Central memory CD8-positive, alpha-beta T cell (primary cell): Measurements from ENCODE around the gene BSPRY.
"Not testable (repeated sequence)": the region's sequence is repeated elsewhere in the genome, so short reads cannot be mapped to it uniquely, and the experiment has no call there.

Experiments
- ATAC-seq: fragments of 150-1000 bp; cut with Tn5 transposase; replicated peaks from 2 replicates; pipeline ENCODE4 v1.10.0; 2022; ENCODE audit warnings: mild to moderate bottlenecking, moderate FRiP score, moderate number of reproducible peaks; ENCODE audit not compliant: poor library complexity, severe bottlenecking; ENCODE audit errors: extremely low read depth
- DNase-seq, 2 donors: peaks; one replicate each; pipeline ENCODE4 v3.0.0; 2021; ENCODE audit warnings: low spot score in 2 of 2
- H3K27ac Mint-ChIP-seq: one replicate; pipeline ENCODE4 v1.8.0; 2022; ENCODE audit warnings: low read depth, mild to moderate bottlenecking, moderate library complexity, mixed read lengths
- H3K27me3 Mint-ChIP-seq: one replicate; pipeline ENCODE4 v1.8.0; 2022; ENCODE audit warnings: mixed read lengths
- H3K36me3 Mint-ChIP-seq: one replicate; pipeline ENCODE4 v1.8.0; 2022; ENCODE audit warnings: mild to moderate bottlenecking, moderate library complexity, mixed read lengths; ENCODE audit not compliant: insufficient read depth
- H3K4me1 Mint-ChIP-seq: one replicate; pipeline ENCODE4 v1.8.0; 2022; ENCODE audit warnings: mixed read lengths
- H3K4me3 Mint-ChIP-seq: one replicate; pipeline ENCODE4 v1.8.0; 2022; ENCODE audit warnings: mild to moderate bottlenecking, moderate library complexity, mixed read lengths
- H3K9me3 Mint-ChIP-seq: one replicate; pipeline ENCODE4 v1.8.0; 2022; ENCODE audit warnings: mixed read lengths

The BSPRY gene

GRCh38 chr9:113363336-113363735 lies 14.0 kb downstream of the BSPRY start:
- DNase-seq (no peak), ATAC-seq (no peak)
- Mint-ChIP-seq H3K4me1 (no peaks in the 10 kb centered on the region), H3K27me3 (no peaks in the 10 kb centered on the region), H3K4me3 (no peak overlapping the region), H3K36me3 (no peaks in the 10 kb centered on the region), H3K9me3 (no peaks in the 10 kb centered on the region), H3K27ac (no peak overlapping the region)

DNA sequence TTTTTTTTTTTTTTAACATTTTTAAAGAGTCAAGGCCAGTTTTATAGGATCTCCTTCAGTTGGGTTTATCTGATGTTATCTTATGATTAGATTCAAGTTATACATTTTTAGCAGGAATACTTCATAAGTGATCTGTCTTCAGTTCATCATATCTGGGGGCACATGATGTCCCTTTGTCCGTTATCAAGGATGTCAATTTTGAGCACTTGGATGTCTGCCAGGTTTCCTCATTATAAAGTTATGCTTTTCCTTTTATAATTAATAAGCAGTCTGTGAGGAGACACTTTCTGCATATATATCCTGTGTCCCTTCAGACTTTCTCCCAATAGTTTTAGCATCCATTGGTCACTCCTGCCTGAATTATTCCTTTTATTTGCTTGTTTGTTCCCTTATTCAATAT lies 15.6 kb downstream of the BSPRY start:
- Mint-ChIP-seq H3K4me1 (no peaks in the 10 kb centered on the region), H3K36me3 (no peaks in the 10 kb centered on the region), H3K4me3 (no peak overlapping the region), H3K9me3 (no peaks in the 10 kb centered on the region), H3K27ac (no peak overlapping the region), H3K27me3 (no peaks in the 10 kb centered on the region)
- DNase-seq (no peak), ATAC-seq (no peak)

GRCh38 chr9:113365652-113366051 lies 16.3 kb downstream of the BSPRY start:
- not testable (repeated sequence) for H3K36me3 Mint-ChIP-seq, H3K9me3 Mint-ChIP-seq, H3K4me3 Mint-ChIP-seq, DNase-seq, H3K4me1 Mint-ChIP-seq, H3K27me3 Mint-ChIP-seq, H3K27ac Mint-ChIP-seq, ATAC-seq

- peaks cover 2% of the 10 kb centered on the region for H3K36me3 Mint-ChIP-seq
- no peak overlapping the region for H3K27ac Mint-ChIP-seq
- H3K4me1 Mint-ChIP-seq: no peaks in the 10 kb centered on the region
- no peaks in the 10 kb centered on the region for H3K27me3 Mint-ChIP-seq
- H3K9me3 Mint-ChIP-seq: no peaks in the 10 kb centered on the region
- ATAC-seq (no peak), DNase-seq (no peak)
- no peak overlapping the region for H3K4me3 Mint-ChIP-seq
These were observed 19.1 kb downstream of the BSPRY start for GRCh38 chr9:113368348-113368981.

GRCh38 chr9:113368982-113369854 lies 19.9 kb downstream of the BSPRY start:
- H3K4me1 Mint-ChIP-seq: no peaks in the 10 kb centered on the region
- ATAC-seq (no peak), DNase-seq (no peak)
- H3K36me3 Mint-ChIP-seq: peaks cover 4% of the 10 kb centered on the region
- no peaks in the 10 kb centered on the region for H3K9me3 Mint-ChIP-seq
- H3K27me3 Mint-ChIP-seq: no peaks in the 10 kb centered on the region
- H3K27ac Mint-ChIP-seq: no peak overlapping the region
- H3K4me3 Mint-ChIP-seq: no peak overlapping the region

GRCh38 chr9:113369855-113370140 lies 20.5 kb downstream of the BSPRY start:
- ATAC-seq (no peak), DNase-seq (no peak)
- no peaks in the 10 kb centered on the region for H3K9me3 Mint-ChIP-seq
- no peaks in the 10 kb centered on the region for H3K27me3 Mint-ChIP-seq
- peaks cover 1% of the 10 kb centered on the region for H3K4me1 Mint-ChIP-seq
- peaks cover 4% of the 10 kb centered on the region for H3K36me3 Mint-ChIP-seq
- H3K4me3 Mint-ChIP-seq: no peak overlapping the region
- no peak overlapping the region for H3K27ac Mint-ChIP-seq

- Mint-ChIP-seq H3K4me1 (peaks cover 12% of the 10 kb centered on the region), H3K9me3 (no peaks in the 10 kb centered on the region), H3K27ac (no peak overlapping the region), H3K36me3 (peaks cover 10% of the 10 kb centered on the region), H3K4me3 (no peak overlapping the region), H3K27me3 (no peaks in the 10 kb centered on the region)
- DNase-seq: no peak
- ATAC-seq: no peak
These were observed 21.5 kb downstream of the BSPRY start for GRCh38 chr9:113370806-113371325.

DNA sequence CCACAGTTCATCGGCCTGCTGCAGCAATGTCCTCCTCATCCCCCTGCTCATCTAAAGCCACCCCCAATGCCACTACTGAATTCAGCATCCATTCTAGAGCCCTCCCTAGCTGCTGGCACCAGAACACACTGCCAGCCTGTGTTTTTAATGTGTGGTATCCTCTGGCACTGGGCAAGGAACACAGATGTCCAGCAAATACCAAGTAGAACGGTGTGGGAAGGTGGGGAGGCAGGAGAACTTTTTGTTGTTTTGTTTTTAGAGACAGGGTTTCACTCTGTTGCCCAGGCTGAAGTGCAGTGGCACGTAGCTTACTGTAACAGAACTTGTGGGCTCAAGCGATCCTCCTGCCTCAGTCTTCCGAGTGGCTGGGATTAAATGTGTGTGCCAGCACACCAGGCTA lies 22.7 kb downstream of the BSPRY start:
- peaks cover 13% of the 10 kb centered on the region for H3K36me3 Mint-ChIP-seq
- H3K9me3 Mint-ChIP-seq: no peaks in the 10 kb centered on the region
- H3K4me3 Mint-ChIP-seq: no peak overlapping the region

GRCh38 chr9:113373256-113373655 lies 23.9 kb downstream of the BSPRY start:
- Mint-ChIP-seq H3K27me3 (no peaks in the 10 kb centered on the region), H3K36me3 (peaks cover 13% of the 10 kb centered on the region), H3K4me3 (no peak overlapping the region), H3K4me1 (peaks cover 12% of the 10 kb centered on the region), H3K9me3 (no peaks in the 10 kb centered on the region), H3K27ac (no peak overlapping the region)
- no peak for DNase-seq
- ATAC-seq: no peak

More for the DNA sequence above, 22.7 kb downstream of the BSPRY start:
- no peaks in the 10 kb centered on the region for H3K27me3 Mint-ChIP-seq
- ATAC-seq (no peak), DNase-seq (no peak)
- H3K27ac Mint-ChIP-seq: no peak overlapping the region
- peaks cover 12% of the 10 kb centered on the region for H3K4me1 Mint-ChIP-seq

GRCh38 chr9:113373676-113374392 lies 24.5 kb downstream of the BSPRY start:
- no peak for DNase-seq
- Mint-ChIP-seq H3K27me3 (no peaks in the 10 kb centered on the region), H3K9me3 (no peaks in the 10 kb centered on the region), H3K36me3 (peaks cover 13% of the 10 kb centered on the region), H3K4me3 (no peak overlapping the region), H3K4me1 (peaks cover 12% of the 10 kb centered on the region), H3K27ac (no peak overlapping the region)
- no peak for ATAC-seq

- ATAC-seq (no peak), DNase-seq (no peak)
- Mint-ChIP-seq H3K36me3 (peaks cover 13% of the 10 kb centered on the region), H3K4me1 (peaks cover 12% of the 10 kb centered on the region), H3K9me3 (no peaks in the 10 kb centered on the region), H3K27ac (no peak overlapping the region), H3K27me3 (no peaks in the 10 kb centered on the region), H3K4me3 (peak overlapping the region; percentile 81)
These were observed 26.0 kb downstream of the BSPRY start for GRCh38 chr9:113375057-113376023.
